RPMI8226 (cell line): Measurements from ENCODE around the gene PDE6G.
"Not testable (repeated sequence)": the region's sequence is repeated elsewhere in the genome, so short reads cannot be mapped to it uniquely, and the experiment has no call there.

Experiments used
- DNase-seq: peaks from one replicate; pipeline ENCODE4 v3.0.0-alpha.2; 2015

PDE6G gene

GRCh38 chr17:81630274-81630673, 26.1 kb downstream of the PDE6G start:
- no peak for DNase-seq

- no peak for DNase-seq
Observed at GRCh38 chr17:81621494-81622130, 34.7 kb downstream of the PDE6G start.

- not testable (repeated sequence) for DNase-seq
Observed at GRCh38 chr17:81618307-81618706, 38.0 kb downstream of the PDE6G start.

GRCh38 chr17:81616877-81617276, 39.5 kb downstream of the PDE6G start:
- no peak for DNase-seq

- no peak for DNase-seq
Observed at GRCh38 chr17:81615401-81615930, 40.9 kb downstream of the PDE6G start.

GRCh38 chr17:81612172-81612970, 44.0 kb downstream of the PDE6G start:
- no peak for DNase-seq

- no peak for DNase-seq
Observed at GRCh38 chr17:81609541-81610311, 46.6 kb downstream of the PDE6G start.

- no peak for DNase-seq
Observed at GRCh38 chr17:81608605-81609004, 47.7 kb downstream of the PDE6G start.

- no peak for DNase-seq
Observed at GRCh38 chr17:81608082-81608481, 48.3 kb downstream of the PDE6G start.

GRCh38 chr17:81607431-81607830, 48.9 kb downstream of the PDE6G start:
- DNase-seq, result no peak

- DNase-seq, result no peak
Observed at GRCh38 chr17:81603846-81604610, 52.3 kb downstream of the PDE6G start.

- DNase-seq, result peak; percentile 70
Observed at GRCh38 chr17:81601525-81602120, 54.7 kb downstream of the PDE6G start.
